Vagina (tissue), 2 donors: ENCODE data around the gene ACADL.

Experiments used
- POLR2A ChIP-seq, 2 donors: fragments of 450-650 bp; IDR thresholded peaks; one replicate each; pipeline ENCODE4 v1.6.1; 2017; ENCODE audit warnings: antibody characterized with exemption in 2 of 2, mild to moderate bottlenecking in 2 of 2, moderate library complexity in 2 of 2
- TF ChIP-seq, protein P1 (sequence below), 3 experiments: fragments of 450-650 bp in 2 of 3; fragments of 200-600 bp in 1 of 3; sonication (generic) in 1 of 3; IDR thresholded peaks; one replicate each; pipeline ENCODE4 v1.5.1; 2017 to 2019; ENCODE audit warnings: antibody characterized with exemption in 3 of 3, mild to moderate bottlenecking in 2 of 3, moderate library complexity in 2 of 3

DNA sequence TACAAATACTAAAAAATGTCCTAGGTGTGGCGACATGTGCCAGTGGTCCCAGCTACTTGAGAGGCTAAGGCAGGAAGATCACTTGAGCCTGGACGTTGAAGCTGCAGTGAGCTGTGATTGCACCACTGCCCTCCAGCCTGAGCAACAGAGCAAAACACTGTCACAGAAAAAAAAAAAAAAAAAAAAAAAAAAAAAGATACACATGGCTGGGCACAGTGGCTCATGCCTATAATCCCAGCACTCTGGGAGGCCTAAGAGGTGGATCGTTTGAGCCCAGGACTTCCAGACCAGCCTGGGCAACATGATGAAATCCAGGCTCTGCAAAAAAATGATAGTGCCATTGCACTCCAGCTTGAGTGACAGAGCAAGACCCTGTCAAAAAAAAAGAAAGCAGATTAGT, 67.7 kb downstream of the ACADL start:
- TF ChIP-seq POLR2A (IDR thresholded peaks at IDR 0.05) = no peak
- TF ChIP-seq, protein P1, sequence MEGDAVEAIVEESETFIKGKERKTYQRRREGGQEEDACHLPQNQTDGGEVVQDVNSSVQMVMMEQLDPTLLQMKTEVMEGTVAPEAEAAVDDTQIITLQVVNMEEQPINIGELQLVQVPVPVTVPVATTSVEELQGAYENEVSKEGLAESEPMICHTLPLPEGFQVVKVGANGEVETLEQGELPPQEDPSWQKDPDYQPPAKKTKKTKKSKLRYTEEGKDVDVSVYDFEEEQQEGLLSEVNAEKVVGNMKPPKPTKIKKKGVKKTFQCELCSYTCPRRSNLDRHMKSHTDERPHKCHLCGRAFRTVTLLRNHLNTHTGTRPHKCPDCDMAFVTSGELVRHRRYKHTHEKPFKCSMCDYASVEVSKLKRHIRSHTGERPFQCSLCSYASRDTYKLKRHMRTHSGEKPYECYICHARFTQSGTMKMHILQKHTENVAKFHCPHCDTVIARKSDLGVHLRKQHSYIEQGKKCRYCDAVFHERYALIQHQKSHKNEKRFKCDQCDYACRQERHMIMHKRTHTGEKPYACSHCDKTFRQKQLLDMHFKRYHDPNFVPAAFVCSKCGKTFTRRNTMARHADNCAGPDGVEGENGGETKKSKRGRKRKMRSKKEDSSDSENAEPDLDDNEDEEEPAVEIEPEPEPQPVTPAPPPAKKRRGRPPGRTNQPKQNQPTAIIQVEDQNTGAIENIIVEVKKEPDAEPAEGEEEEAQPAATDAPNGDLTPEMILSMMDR (IDR thresholded peaks at IDR 0.05) = no peak
